SK-N-SH (cell line): ENCODE data around the gene PPDPF. TPM values are rescaled to one million over a fixed set of nuclear protein-coding genes. Genes with fewer than 3 reads are reported as not detected.

Experiments
- CTCF ChIA-PET: fragments of 300-600, 350-600 bp; formaldehyde crosslinking; extraction: SDS; loops from one replicate; lab custom pipeline; 2021; lab: Yijun Ruan, JAX
- POLR2A ChIA-PET: fragments of 350-600 bp; sonication (Branson Sonifier 250); formaldehyde crosslinking; extraction: SDS; loops from one replicate; lab custom pipeline; 2020; ENCODE audit warnings: antibody characterized with exemption, inconsistent platforms; lab: Yijun Ruan, JAX
- DNase-seq: peaks from one replicate; pipeline ENCODE4 v3.0.0; 2012
- H2AFZ ChIP-seq: fragments of 200-600 bp; sonication (generic); 2 replicates; pipeline ENCODE4 v1.8.1; 2016; ENCODE audit warnings: antibody characterized with exemption, mild to moderate bottlenecking, low read depth
- H3F3A ChIP-seq: fragments of 200-600 bp; sonication (generic); replicated peaks from 2 replicates; pipeline ENCODE3; 2016; ENCODE audit warnings: antibody characterized with exemption, mild to moderate bottlenecking; ENCODE audit not compliant: insufficient read depth
- H3K27ac ChIP-seq, 2 experiments: fragments of 200-500 bp in 1 of 2; fragments of 200-600 bp in 1 of 2; sonication (Bioruptor generic) in 1 of 2; sonication (generic), shearing (Covaris generic) in 1 of 2; 2 replicates each; pipeline versions ENCODE4 v1.5.1 to v1.6.1; 2014 to 2016; ENCODE audit warnings: low read depth in 2 of 2, inconsistent platforms in 1 of 2, low read length in 1 of 2, mild to moderate bottlenecking in 1 of 2, mixed read lengths in 1 of 2
- H3K27me3 ChIP-seq: fragments of 200-600 bp; sonication (generic), shearing (Covaris generic); 2 replicates; pipeline ENCODE4 v1.6.1; 2016; ENCODE audit warnings: mixed run types; ENCODE audit not compliant: insufficient read depth
- H3K36me3 ChIP-seq, 2 experiments: fragments of 200-500 bp in 1 of 2; fragments of 200-600 bp in 1 of 2; sonication (Bioruptor generic) in 1 of 2; sonication (generic) in 1 of 2; replicated peaks in 1 of 2; 2 replicates each; pipeline versions ENCODE3 to v1.5.1; 2014 to 2016; ENCODE audit warnings: low read length in 1 of 2, mild to moderate bottlenecking in 1 of 2; ENCODE audit not compliant: insufficient read depth in 2 of 2, control insufficient read depth in 1 of 2
- H3K4me1 ChIP-seq, 2 experiments: fragments of 200-500 bp in 1 of 2; fragments of 200-600 bp in 1 of 2; sonication (Bioruptor generic) in 1 of 2; sonication (generic), shearing (Covaris generic) in 1 of 2; 2 replicates each; pipeline versions ENCODE4 v1.5.1 to v1.6.1; 2014 to 2016; ENCODE audit warnings: low read depth in 1 of 2, low read length in 1 of 2, mixed run types in 1 of 2; ENCODE audit not compliant: insufficient read depth in 2 of 2, control insufficient read depth in 1 of 2
- H3K4me2 ChIP-seq: fragments of 200-600 bp; sonication (generic), shearing (Covaris generic); 2 replicates; pipeline ENCODE4 v1.6.1; 2017; ENCODE audit warnings: mixed run types
- H3K4me3 ChIP-seq, 2 experiments: fragments of 200-500 bp in 1 of 2; fragments of 200-600 bp in 1 of 2; sonication (Bioruptor generic) in 1 of 2; sonication (generic), shearing (Covaris generic) in 1 of 2; 2 replicates each; pipeline versions ENCODE4 v1.5.1 to v1.8.1; 2014 to 2016; ENCODE audit warnings: low read depth in 2 of 2, inconsistent platforms in 1 of 2, low read length in 1 of 2, mild to moderate bottlenecking in 1 of 2, mixed read lengths in 1 of 2, moderate library complexity in 1 of 2
- H3K79me2 ChIP-seq: fragments of 200-600 bp; sonication (generic); 2 replicates; pipeline ENCODE4 v1.8.1; 2017; ENCODE audit warnings: mild to moderate bottlenecking; ENCODE audit not compliant: insufficient read depth
- H3K9ac ChIP-seq: fragments of 200-600 bp; sonication (generic); 2 replicates; pipeline ENCODE4 v1.6.1; 2017; ENCODE audit warnings: mixed run types
- H3K9me2 ChIP-seq: fragments of 200-600 bp; sonication (generic); 2 replicates; pipeline ENCODE4 v1.6.1; 2017; ENCODE audit warnings: mixed run types
- H3K9me3 ChIP-seq: fragments of 200-600 bp; sonication (generic); 2 replicates; pipeline ENCODE4 v1.6.1; 2017; ENCODE audit warnings: mixed run types, mild to moderate bottlenecking, moderate library complexity
- H4K20me1 ChIP-seq: fragments of 200-600 bp; sonication (generic); 2 replicates; pipeline ENCODE4 v1.6.1; 2017; ENCODE audit warnings: mild to moderate bottlenecking, mixed run types; ENCODE audit not compliant: insufficient read depth
- EZH2phosphoT487 ChIP-seq: fragments of 200-600 bp; sonication (generic); IDR thresholded peaks from 2 replicates; pipeline ENCODE4 v1.6.1; 2017; ENCODE audit warnings: low read depth, mixed run types, mild to moderate bottlenecking, antibody characterized with exemption, moderate library complexity, borderline replicate concordance
- FOSL2 ChIP-seq: IDR thresholded peaks from 2 replicates; pipeline ENCODE4 v1.4.0; 2012; ENCODE audit warnings: low read depth, mild to moderate bottlenecking, moderate library complexity, borderline replicate concordance
- FOXM1 ChIP-seq: IDR thresholded peaks from 2 replicates; pipeline ENCODE4 v1.4.0; 2012; ENCODE audit warnings: low read depth, mild to moderate bottlenecking
- NFIC ChIP-seq: IDR thresholded peaks from 2 replicates; pipeline ENCODE4 v1.4.0; 2012; ENCODE audit warnings: borderline replicate concordance
- NRF1 ChIP-seq: IDR thresholded peaks from 2 replicates; pipeline ENCODE4 v1.6.1; 2012; ENCODE audit warnings: low read depth, mild to moderate bottlenecking, low read length
- RFX5 ChIP-seq: IDR thresholded peaks from 2 replicates; pipeline ENCODE4 v1.6.1; 2012; ENCODE audit warnings: mild to moderate bottlenecking, improper control_type of control experiment, low read length
- SIN3A ChIP-seq: IDR thresholded peaks from 2 replicates; pipeline ENCODE4 v1.6.1; 2012; ENCODE audit warnings: low read depth, mild to moderate bottlenecking, low read length, moderate library complexity, borderline replicate concordance
- TAF1 ChIP-seq: IDR thresholded peaks from 2 replicates; pipeline ENCODE4 v1.6.1; 2012; ENCODE audit warnings: low read depth, mild to moderate bottlenecking, low read length, moderate library complexity, borderline replicate concordance
- TCF12 ChIP-seq: IDR thresholded peaks from 2 replicates; pipeline ENCODE4 v1.4.0; 2012
- TEAD4 ChIP-seq: IDR thresholded peaks from 2 replicates; pipeline ENCODE4 v1.4.0; 2012; ENCODE audit warnings: mild to moderate bottlenecking, borderline replicate concordance; ENCODE audit not compliant: insufficient read depth
- WGBS: methylation state at CpG from one replicate; pipeline ENCODE4 v1.1.6; 2017; ENCODE audit warnings: low lambda C conversion rate; 5-methylcytosine and 5-hydroxymethylcytosine counted together
- polyA plus RNA-seq, 3 experiments: library from polyadenylated mRNA; depleted of rRNA; stranded (reverse); fragments of >200 nt; gene quantifications; 2 replicates each; pipeline ENCODE4 v1.2.3, GENCODE V29; 2012
- TF ChIP-seq, protein P1 (sequence below): IDR thresholded peaks from 2 replicates; pipeline ENCODE4 v1.4.0; 2012; ENCODE audit warnings: low read depth, borderline replicate concordance
- TF ChIP-seq, protein P2 (sequence below): IDR thresholded peaks from 2 replicates; pipeline ENCODE4 v1.4.0; 2012; ENCODE audit warnings: low read depth
- TF ChIP-seq, protein P3 (sequence below): IDR thresholded peaks from 2 replicates; pipeline ENCODE4 v1.6.1; 2012; ENCODE audit warnings: mild to moderate bottlenecking, low read depth, low read length, moderate library complexity

PPDPF gene
- polyA plus RNA-seq, 1 of the 3 experiments (the other 2 are of a cell fraction): 71.4 TPM

DNA sequence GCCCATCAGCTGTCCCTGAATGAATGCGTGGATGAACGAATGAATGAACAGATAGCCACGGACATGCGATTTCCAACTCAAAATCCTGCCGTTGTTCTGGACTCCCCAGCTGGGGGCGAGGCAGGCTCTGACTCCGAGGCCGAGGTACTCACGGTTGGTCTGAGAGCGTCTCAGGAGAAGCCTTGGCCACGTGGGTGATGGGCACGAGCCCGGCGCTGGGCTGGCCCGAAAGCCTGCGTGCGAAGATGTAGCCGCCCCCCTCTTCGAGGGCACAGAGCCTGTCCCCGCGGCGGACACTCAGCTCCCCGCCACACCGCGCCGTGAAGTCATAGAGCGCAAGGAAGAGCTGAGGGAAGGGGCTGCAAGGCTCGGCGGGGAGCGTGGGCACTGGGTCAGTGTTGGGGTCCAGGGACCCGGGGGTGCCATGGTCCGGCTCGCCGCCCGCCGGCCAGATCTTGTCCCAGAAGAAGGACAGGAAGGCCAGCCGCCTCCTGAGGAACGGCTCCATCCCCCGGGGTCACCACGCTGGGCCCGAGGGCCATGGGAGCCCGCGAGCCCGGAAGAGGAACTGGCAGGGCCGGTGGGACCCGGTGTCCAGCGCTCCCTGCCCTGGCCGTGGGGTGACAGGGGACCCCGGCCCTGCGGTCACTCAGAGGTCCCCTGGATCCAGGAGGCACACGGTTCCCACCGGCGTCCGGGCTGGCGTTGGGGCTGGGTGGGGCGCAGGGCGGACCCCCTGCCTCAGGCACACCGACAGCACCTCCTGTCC, 26.6 kb downstream of the PPDPF start (continued):
- no peak for TF ChIP-seq EZH2phosphoT487
- TF ChIP-seq, protein P1, sequence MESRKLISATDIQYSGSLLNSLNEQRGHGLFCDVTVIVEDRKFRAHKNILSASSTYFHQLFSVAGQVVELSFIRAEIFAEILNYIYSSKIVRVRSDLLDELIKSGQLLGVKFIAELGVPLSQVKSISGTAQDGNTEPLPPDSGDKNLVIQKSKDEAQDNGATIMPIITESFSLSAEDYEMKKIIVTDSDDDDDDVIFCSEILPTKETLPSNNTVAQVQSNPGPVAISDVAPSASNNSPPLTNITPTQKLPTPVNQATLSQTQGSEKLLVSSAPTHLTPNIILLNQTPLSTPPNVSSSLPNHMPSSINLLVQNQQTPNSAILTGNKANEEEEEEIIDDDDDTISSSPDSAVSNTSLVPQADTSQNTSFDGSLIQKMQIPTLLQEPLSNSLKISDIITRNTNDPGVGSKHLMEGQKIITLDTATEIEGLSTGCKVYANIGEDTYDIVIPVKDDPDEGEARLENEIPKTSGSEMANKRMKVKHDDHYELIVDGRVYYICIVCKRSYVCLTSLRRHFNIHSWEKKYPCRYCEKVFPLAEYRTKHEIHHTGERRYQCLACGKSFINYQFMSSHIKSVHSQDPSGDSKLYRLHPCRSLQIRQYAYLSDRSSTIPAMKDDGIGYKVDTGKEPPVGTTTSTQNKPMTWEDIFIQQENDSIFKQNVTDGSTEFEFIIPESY: no peak
- TF ChIP-seq NFIC: no peak
- no peak for TF ChIP-seq RFX5
- TF ChIP-seq, protein P2, sequence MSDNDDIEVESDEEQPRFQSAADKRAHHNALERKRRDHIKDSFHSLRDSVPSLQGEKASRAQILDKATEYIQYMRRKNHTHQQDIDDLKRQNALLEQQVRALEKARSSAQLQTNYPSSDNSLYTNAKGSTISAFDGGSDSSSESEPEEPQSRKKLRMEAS: no peak
- no peak for TF ChIP-seq SIN3A

DNA sequence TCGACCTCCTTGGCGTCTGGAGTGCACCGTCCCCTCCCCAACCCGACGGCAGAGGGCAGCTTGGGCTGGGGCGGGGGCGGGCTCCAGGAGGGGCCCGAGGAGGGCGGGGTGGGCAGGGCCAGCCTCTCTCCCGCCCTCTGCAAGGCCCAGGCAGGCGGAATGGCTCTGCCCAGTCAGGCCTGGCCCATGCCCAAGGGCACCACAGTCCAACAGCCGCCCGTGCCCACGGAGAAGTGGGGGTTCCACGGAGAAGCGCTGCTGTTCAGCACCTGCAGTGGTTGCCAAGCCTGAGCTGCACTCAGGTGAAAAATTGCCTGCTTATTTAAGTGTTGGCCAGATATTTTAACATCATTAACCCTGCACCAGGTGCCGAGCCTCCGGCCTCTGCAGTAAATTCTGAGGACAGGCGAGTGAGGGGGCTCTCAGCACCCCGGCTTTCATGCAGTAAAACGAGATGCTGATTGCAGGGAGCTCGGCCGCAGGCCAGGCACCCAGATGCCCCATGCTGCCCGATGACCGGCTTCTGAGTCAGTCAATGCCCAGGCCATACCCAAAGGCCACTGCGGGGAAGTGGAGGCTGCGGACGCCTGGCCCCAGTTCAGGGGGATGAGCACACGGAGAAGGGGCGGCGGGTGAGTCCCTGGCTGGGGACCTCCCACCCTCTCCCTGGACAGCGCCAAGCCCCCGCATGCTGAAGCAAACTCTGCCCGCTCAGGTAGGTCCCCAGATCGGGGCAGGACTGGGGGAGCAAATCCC, 27.3 kb downstream of the PPDPF start, which contains the start of gene SRMS:
TSS of gene SRMS (minus strand) at position 25 of the 756 bp plus-strand sequence. CDS start 286 bp downstream, outside the sequence.
- DNase-seq: peak; percentile 60
- peaks cover 7% of the 10 kb centered on the region for H3F3A ChIP-seq
- no peak within 1 kb of the TSS for H2AFZ ChIP-seq

More for the DNA sequence above, 27.3 kb downstream of the PPDPF start, which contains the start of gene SRMS:
- H3K4me3 ChIP-seq: no peak within 1 kb of the TSS
- H3K79me2 ChIP-seq: no peaks in the 10 kb centered on the region
- WGBS: 80% methylated on average over 19 of the region's 35 CpGs
- H3K4me2 ChIP-seq: no peak within 1 kb of the TSS
- H3K27ac ChIP-seq: no peak within 1 kb of the TSS
- H3K27me3 ChIP-seq: no peaks in the 10 kb centered on the region
- TF ChIP-seq, protein P3, sequence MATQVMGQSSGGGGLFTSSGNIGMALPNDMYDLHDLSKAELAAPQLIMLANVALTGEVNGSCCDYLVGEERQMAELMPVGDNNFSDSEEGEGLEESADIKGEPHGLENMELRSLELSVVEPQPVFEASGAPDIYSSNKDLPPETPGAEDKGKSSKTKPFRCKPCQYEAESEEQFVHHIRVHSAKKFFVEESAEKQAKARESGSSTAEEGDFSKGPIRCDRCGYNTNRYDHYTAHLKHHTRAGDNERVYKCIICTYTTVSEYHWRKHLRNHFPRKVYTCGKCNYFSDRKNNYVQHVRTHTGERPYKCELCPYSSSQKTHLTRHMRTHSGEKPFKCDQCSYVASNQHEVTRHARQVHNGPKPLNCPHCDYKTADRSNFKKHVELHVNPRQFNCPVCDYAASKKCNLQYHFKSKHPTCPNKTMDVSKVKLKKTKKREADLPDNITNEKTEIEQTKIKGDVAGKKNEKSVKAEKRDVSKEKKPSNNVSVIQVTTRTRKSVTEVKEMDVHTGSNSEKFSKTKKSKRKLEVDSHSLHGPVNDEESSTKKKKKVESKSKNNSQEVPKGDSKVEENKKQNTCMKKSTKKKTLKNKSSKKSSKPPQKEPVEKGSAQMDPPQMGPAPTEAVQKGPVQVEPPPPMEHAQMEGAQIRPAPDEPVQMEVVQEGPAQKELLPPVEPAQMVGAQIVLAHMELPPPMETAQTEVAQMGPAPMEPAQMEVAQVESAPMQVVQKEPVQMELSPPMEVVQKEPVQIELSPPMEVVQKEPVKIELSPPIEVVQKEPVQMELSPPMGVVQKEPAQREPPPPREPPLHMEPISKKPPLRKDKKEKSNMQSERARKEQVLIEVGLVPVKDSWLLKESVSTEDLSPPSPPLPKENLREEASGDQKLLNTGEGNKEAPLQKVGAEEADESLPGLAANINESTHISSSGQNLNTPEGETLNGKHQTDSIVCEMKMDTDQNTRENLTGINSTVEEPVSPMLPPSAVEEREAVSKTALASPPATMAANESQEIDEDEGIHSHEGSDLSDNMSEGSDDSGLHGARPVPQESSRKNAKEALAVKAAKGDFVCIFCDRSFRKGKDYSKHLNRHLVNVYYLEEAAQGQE: no peak
- TF ChIP-seq FOXM1 (no peak), TEAD4 (no peak), TAF1 (no peak), NFIC (no peak), TCF12 (no peak), NRF1 (no peak), FOSL2 (no peak)
- no peaks in the 10 kb centered on the region for H4K20me1 ChIP-seq
- peaks cover 0 to 2% of the 10 kb centered on the region in 2 experiments; a peak in 1 of 4 replicates for H3K4me1 ChIP-seq
- POLR2A ChIA-PET: interaction anchor here (0.8 kb wide), 1 partner anchor 9 kb away, joined by 3 read pairs; no protein-coding TSS in a partner anchor
- no peaks in the 10 kb centered on the region for H3K36me3 ChIP-seq
- CTCF ChIA-PET: interaction anchor here (1.0 to 8.2 kb wide), 2 partner anchors 9 to 13 kb away, joined by 3 to 66 read pairs; partner anchors contain the start of gene PTK6
- H3K9me3 ChIP-seq: no peaks in the 10 kb centered on the region
- no peak within 1 kb of the TSS for H3K9ac ChIP-seq
- H3K9me2 ChIP-seq: no peaks in the 10 kb centered on the region
